HG03469 (cell line): ENCODE measurements around the gene CLDN9.

ENCODE experiments used
- ATAC-seq: cut with Tn5 transposase; IDR thresholded peaks from one replicate; pipeline ENCODE4 v1.9.1; 2021; ENCODE audit warnings: mild to moderate bottlenecking, moderate library complexity, moderate number of reproducible peaks; ENCODE audit not compliant: unreplicated experiment

Gene CLDN9

GRCh38 chr16:3012828-3013420 lies at the start of gene CLDN9:
Gene CLDN9, plus strand, starts transcription at chr16:3012923. Its CDS starts 440 bp downstream, at chr16:3013363.
- ATAC-seq: no peak

- no peak for ATAC-seq
Observed at GRCh38 chr16:2963074-2963722, 49.5 kb upstream of the CLDN9 start.

- ATAC-seq: no peak
Observed at GRCh38 chr16:2963723-2964474, 48.8 kb upstream of the CLDN9 start, which contains the start of gene KREMEN2. Gene KREMEN2, plus strand, starts transcription at chr16:2964275. Its CDS starts 246 bp downstream, at chr16:2964521.

GRCh38 chr16:2964475-2965336 lies 48.0 kb upstream of the CLDN9 start:
- no peak for ATAC-seq

GRCh38 chr16:2966043-2966807 lies 46.5 kb upstream of the CLDN9 start:
- ATAC-seq: no peak

- ATAC-seq: no peak
Observed at GRCh38 chr16:2966808-2967191, 45.9 kb upstream of the CLDN9 start.

GRCh38 chr16:2967211-2967631 lies 45.5 kb upstream of the CLDN9 start:
- ATAC-seq: no peak

GRCh38 chr16:2967721-2968161 lies 45.0 kb upstream of the CLDN9 start:
- no peak for ATAC-seq

GRCh38 chr16:2968368-2968737 lies 44.4 kb upstream of the CLDN9 start:
- ATAC-seq: no peak

GRCh38 chr16:2968738-2969544 lies 43.8 kb upstream of the CLDN9 start, which contains the start of gene PAQR4:
Gene PAQR4, plus strand, starts transcription at chr16:2969348. Its CDS starts 327 bp downstream, at chr16:2969675.
- peak; percentile 46 for ATAC-seq

- ATAC-seq: peak; percentile 26
Observed at GRCh38 chr16:2969545-2970521, 42.9 kb upstream of the CLDN9 start.

GRCh38 chr16:2970563-2970962 lies 42.2 kb upstream of the CLDN9 start:
- no peak for ATAC-seq

- ATAC-seq: no peak
Observed at GRCh38 chr16:2971134-2971984, 41.4 kb upstream of the CLDN9 start.

GRCh38 chr16:2971985-2972784 lies 40.5 kb upstream of the CLDN9 start:
- no peak for ATAC-seq

- ATAC-seq: no peak
Observed at GRCh38 chr16:2973093-2973492, 39.6 kb upstream of the CLDN9 start.

- no peak for ATAC-seq
Observed at GRCh38 chr16:2973605-2974318, 39.0 kb upstream of the CLDN9 start.
